PC-3 (cell line): ENCODE measurements around the gene ALDH2. TPM values are rescaled to one million over a fixed set of nuclear protein-coding genes. Genes with fewer than 3 reads are reported as not detected.

Experiments
- ATAC-seq: fragments of 200-7000 bp; cut with Tn5 transposase; 2 replicates; pipeline ENCODE4 v1.9.1; 2020; ENCODE audit warnings: mild to moderate bottlenecking, moderate library complexity
- BruUV-seq: library from RNA; stranded (reverse); fragments of 400-500 nt; replicated peaks from 2 replicates; lab custom pipeline; 2021; lab: Mats Ljungman, UMichigan
- CTCF ChIA-PET: fragments of 300-600 bp; sonication (Branson Sonifier 250); formaldehyde crosslinking; loops from one replicate; lab custom pipeline; 2022; ENCODE audit warnings: antibody characterized with exemption; lab: Charles Lee
- POLR2A ChIA-PET: fragments of 300-600 bp; sonication (Branson Sonifier 250); formaldehyde crosslinking; loops from one replicate; lab custom pipeline; 2022; ENCODE audit warnings: antibody characterized with exemption; ENCODE audit not compliant: unreplicated experiment; lab: Charles Lee
- DNase-seq: peaks from one replicate; pipeline ENCODE4 v3.0.0-alpha.2; 2015
- H2AFZ ChIP-seq: fragments of 300-600 bp; sonication (generic); 2 replicates; pipeline ENCODE4 v1.6.0; 2016; ENCODE audit warnings: antibody characterized with exemption, low read length
- H3F3A ChIP-seq: fragments of 300-600 bp; sonication (generic); one replicate; pipeline ENCODE4 v1.6.0; 2017; ENCODE audit warnings: antibody characterized with exemption, low read length, control low read depth, mild to moderate bottlenecking; ENCODE audit not compliant: unreplicated experiment
- H3K27ac ChIP-seq: fragments of 300-600 bp; sonication (generic); 2 replicates; pipeline ENCODE4 v1.5.1; 2016; ENCODE audit warnings: mild to moderate bottlenecking, low read length
- H3K27me3 ChIP-seq: fragments of 300-600 bp; sonication (generic); 2 replicates; pipeline ENCODE4 v1.6.1; 2016; ENCODE audit warnings: low read length, mixed read lengths
- H3K36me3 ChIP-seq: fragments of 300-600 bp; sonication (generic); 2 replicates; pipeline ENCODE4 v1.6.1; 2016; ENCODE audit warnings: low read depth, mixed run types, low read length, mixed read lengths
- H3K4me1 ChIP-seq: fragments of 300-600 bp; sonication (generic); 2 replicates; pipeline ENCODE4 v1.5.1; 2016; ENCODE audit warnings: low read length; ENCODE audit not compliant: insufficient read depth
- H3K4me2 ChIP-seq: fragments of 300-600 bp; sonication (generic); 2 replicates; pipeline ENCODE4 v1.6.0; 2016; ENCODE audit warnings: low read length
- H3K4me3 ChIP-seq: fragments of 300-600 bp; sonication (generic); 2 replicates; pipeline ENCODE4 v1.5.1; 2016; ENCODE audit warnings: mild to moderate bottlenecking, low read length, mixed read lengths
- H3K79me2 ChIP-seq: fragments of 300-600 bp; sonication (generic); 2 replicates; pipeline ENCODE4 v1.6.1; 2017; ENCODE audit warnings: low read length, mixed read lengths
- H3K9ac ChIP-seq: fragments of 300-600 bp; sonication (generic); 2 replicates; pipeline ENCODE4 v1.6.0; 2016; ENCODE audit warnings: mild to moderate bottlenecking, low read length
- H3K9me2 ChIP-seq: fragments of 300-600 bp; sonication (generic); replicated peaks from 2 replicates; pipeline ENCODE4 v1.6.1; 2016; ENCODE audit warnings: mixed run types, low read length, mixed read lengths
- H3K9me3 ChIP-seq: fragments of 300-600 bp; sonication (generic); 2 replicates; pipeline ENCODE4 v1.6.1; 2016; ENCODE audit warnings: low read length, mixed read lengths
- H4K20me1 ChIP-seq: fragments of 300-600 bp; sonication (generic); 2 replicates; pipeline ENCODE4 v1.6.1; 2016; ENCODE audit warnings: low read length, mixed read lengths
- CTCF ChIP-seq: fragments of 300-600 bp; sonication (generic); conservative IDR thresholded peaks from 2 replicates; pipeline ENCODE4 v1.5.1; 2017; ENCODE audit warnings: antibody characterized with exemption, low read depth, mild to moderate bottlenecking, low read length
- EZH2 ChIP-seq: fragments of 300-600 bp; sonication (generic); IDR thresholded peaks from one replicate; pipeline ENCODE4 v1.6.1; 2017; ENCODE audit warnings: antibody characterized with exemption, mild to moderate bottlenecking, low read length; ENCODE audit not compliant: unreplicated experiment
- EZH2phosphoT487 ChIP-seq: fragments of 300-600 bp; sonication (generic); IDR thresholded peaks from 2 replicates; pipeline ENCODE4 v1.6.1; 2018; ENCODE audit warnings: mild to moderate bottlenecking, antibody characterized with exemption, low read length, borderline replicate concordance
- intact Hi-C: fragments of 100-400 bp; cut with micrococcal nuclease; formaldehyde crosslinking; loops from 2 replicates; pipeline ENCODE4 v1.9.0; 2023
- total RNA-seq: library from RNA; depleted of rRNA; stranded (reverse); fragments of >200 nt; gene quantifications from 2 replicates; pipeline ENCODE4 v1.2.3, GENCODE V29; 2014

The ALDH2 gene
- total RNA-seq, 1 experiment from 2014 or later, result 2.0 TPM

GRCh38 chr12:111745211-111745610 lies 21.5 kb upstream of the ALDH2 start:
- H2AFZ ChIP-seq, result no peak overlapping the region
- H3K9me3 ChIP-seq, result no peaks in the 10 kb centered on the region
- H3K36me3 ChIP-seq, result peaks cover 22% of the 10 kb centered on the region; the same call in 1 of the 2 replicates
- H3K9me2 ChIP-seq, result no peaks in the 10 kb centered on the region
- no peak overlapping the region for H3K4me3 ChIP-seq
- H3K27me3 ChIP-seq, result no peaks in the 10 kb centered on the region
- DNase-seq, result no peak
- BruUV-seq, result no TSS peak
- ChIA-PET CTCF (no interaction called here), POLR2A (no interaction called here)
- no peak overlapping the region for H3K9ac ChIP-seq
- H3K4me2 ChIP-seq, result no peak overlapping the region
- no peak overlapping the region for H3K27ac ChIP-seq
- peaks cover 14% of the 10 kb centered on the region for H3K4me1 ChIP-seq
- H3F3A ChIP-seq, result no peaks in the 10 kb centered on the region
- TF ChIP-seq EZH2 (no peak), CTCF (no peak), EZH2phosphoT487 (no peak)
- no peaks in the 10 kb centered on the region for H3K79me2 ChIP-seq
- intact Hi-C loops, result no loop called here
- ATAC-seq, result no peak
- H4K20me1 ChIP-seq, result no peaks in the 10 kb centered on the region

- Histone ChIP-seq H3K9me3 (no peaks in the 10 kb centered on the region), H2AFZ (no peak overlapping the region), H3K4me2 (no peak overlapping the region), H3K36me3 (peaks cover 27% of the 10 kb centered on the region; the same call in 1 of the 2 replicates), H3K9me2 (no peaks in the 10 kb centered on the region), H3K4me3 (no peak overlapping the region), H3K79me2 (no peaks in the 10 kb centered on the region), H4K20me1 (no peaks in the 10 kb centered on the region), H3K9ac (no peak overlapping the region), H3K27ac (no peak overlapping the region), H3K27me3 (no peaks in the 10 kb centered on the region), H3F3A (no peaks in the 10 kb centered on the region), H3K4me1 (no peaks in the 10 kb centered on the region)
- CTCF ChIA-PET, result interaction anchor here (0.7 kb wide), 1 partner anchor 55 kb away, joined by 3 read pairs; no protein-coding TSS in a partner anchor
- TF ChIP-seq CTCF, result no peak
- no peak for TF ChIP-seq EZH2
- TF ChIP-seq EZH2phosphoT487, result no peak
- intact Hi-C loops, result no loop called here
- ATAC-seq (no peak), DNase-seq (no peak)
- no TSS peak for BruUV-seq
- POLR2A ChIA-PET, result no interaction called here
Measured at GRCh38 chr12:111747333-111747732, 19.4 kb upstream of the ALDH2 start.

GRCh38 chr12:111748151-111748672 lies 18.5 kb upstream of the ALDH2 start:
- H3K27ac ChIP-seq, result no peak overlapping the region
- H3K4me1 ChIP-seq, result no peaks in the 10 kb centered on the region
- H3K9me2 ChIP-seq, result no peaks in the 10 kb centered on the region
- DNase-seq (no peak), ATAC-seq (no peak)
- H3K4me3 ChIP-seq, result no peak overlapping the region
- H3K9me3 ChIP-seq, result no peaks in the 10 kb centered on the region
- no peak overlapping the region for H2AFZ ChIP-seq
- H3K79me2 ChIP-seq, result no peaks in the 10 kb centered on the region
- H4K20me1 ChIP-seq, result no peaks in the 10 kb centered on the region
- BruUV-seq, result no TSS peak
- ChIA-PET POLR2A (no interaction called here), CTCF (no interaction called here)
- H3K27me3 ChIP-seq, result no peaks in the 10 kb centered on the region
- no peak overlapping the region for H3K9ac ChIP-seq
- TF ChIP-seq EZH2 (no peak), CTCF (no peak), EZH2phosphoT487 (no peak)
- no peaks in the 10 kb centered on the region for H3F3A ChIP-seq
- intact Hi-C loops, result no loop called here
- no peak overlapping the region for H3K4me2 ChIP-seq
- H3K36me3 ChIP-seq, result peaks cover 27% of the 10 kb centered on the region; the same call in 1 of the 2 replicates
